ENCODE results near the gene ADCK1. TPM values are rescaled to one million over a fixed set of nuclear protein-coding genes. Genes with fewer than 3 reads are reported as not detected.

Gene ADCK1
- total RNA-seq, 1 donor from 2014 or later = 7.8 TPM

DNA sequence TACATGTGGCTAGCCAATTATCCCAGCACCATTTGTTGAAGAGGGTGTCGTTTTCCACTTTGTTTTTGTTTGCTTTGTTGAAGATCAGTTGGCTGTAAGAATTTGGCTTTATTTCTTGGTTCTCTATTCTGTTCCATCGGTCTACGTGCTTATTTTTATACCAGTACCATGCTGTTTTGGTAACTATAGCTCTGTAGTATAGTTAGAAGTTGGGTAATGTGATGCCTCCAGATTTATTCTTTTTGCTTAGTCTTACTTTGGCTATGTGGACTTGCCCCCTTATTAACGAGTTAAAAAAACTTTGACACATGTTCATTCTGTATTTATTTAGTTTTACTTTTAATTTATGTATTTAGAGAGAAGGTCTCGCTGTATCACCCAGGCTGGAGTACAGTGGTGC, 120.4 kb downstream of the ADCK1 start:
- H3K4me3 Mint-ChIP-seq (ENCODE audit: unreplicated experiment) = no peak overlapping the region
- TF ChIP-seq, protein P1, sequence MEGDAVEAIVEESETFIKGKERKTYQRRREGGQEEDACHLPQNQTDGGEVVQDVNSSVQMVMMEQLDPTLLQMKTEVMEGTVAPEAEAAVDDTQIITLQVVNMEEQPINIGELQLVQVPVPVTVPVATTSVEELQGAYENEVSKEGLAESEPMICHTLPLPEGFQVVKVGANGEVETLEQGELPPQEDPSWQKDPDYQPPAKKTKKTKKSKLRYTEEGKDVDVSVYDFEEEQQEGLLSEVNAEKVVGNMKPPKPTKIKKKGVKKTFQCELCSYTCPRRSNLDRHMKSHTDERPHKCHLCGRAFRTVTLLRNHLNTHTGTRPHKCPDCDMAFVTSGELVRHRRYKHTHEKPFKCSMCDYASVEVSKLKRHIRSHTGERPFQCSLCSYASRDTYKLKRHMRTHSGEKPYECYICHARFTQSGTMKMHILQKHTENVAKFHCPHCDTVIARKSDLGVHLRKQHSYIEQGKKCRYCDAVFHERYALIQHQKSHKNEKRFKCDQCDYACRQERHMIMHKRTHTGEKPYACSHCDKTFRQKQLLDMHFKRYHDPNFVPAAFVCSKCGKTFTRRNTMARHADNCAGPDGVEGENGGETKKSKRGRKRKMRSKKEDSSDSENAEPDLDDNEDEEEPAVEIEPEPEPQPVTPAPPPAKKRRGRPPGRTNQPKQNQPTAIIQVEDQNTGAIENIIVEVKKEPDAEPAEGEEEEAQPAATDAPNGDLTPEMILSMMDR (IDR thresholded peaks at IDR 0.05) = no peak
- H3K4me1 Mint-ChIP-seq (ENCODE audit: unreplicated experiment) = no peaks in the 10 kb centered on the region
- peaks cover 3% of the 10 kb centered on the region for H3K36me3 Mint-ChIP-seq (ENCODE audit: unreplicated experiment)
- H3K27me3 Mint-ChIP-seq (ENCODE audit: unreplicated experiment) = no peaks in the 10 kb centered on the region
- H3K9me3 Mint-ChIP-seq (ENCODE audit: unreplicated experiment) = peaks cover 15% of the 10 kb centered on the region
- H3K27ac Mint-ChIP-seq (ENCODE audit: unreplicated experiment) = no peak overlapping the region
- DNase-seq (ENCODE audit: extremely low spot score, unreplicated experiment) = no peak

DNA sequence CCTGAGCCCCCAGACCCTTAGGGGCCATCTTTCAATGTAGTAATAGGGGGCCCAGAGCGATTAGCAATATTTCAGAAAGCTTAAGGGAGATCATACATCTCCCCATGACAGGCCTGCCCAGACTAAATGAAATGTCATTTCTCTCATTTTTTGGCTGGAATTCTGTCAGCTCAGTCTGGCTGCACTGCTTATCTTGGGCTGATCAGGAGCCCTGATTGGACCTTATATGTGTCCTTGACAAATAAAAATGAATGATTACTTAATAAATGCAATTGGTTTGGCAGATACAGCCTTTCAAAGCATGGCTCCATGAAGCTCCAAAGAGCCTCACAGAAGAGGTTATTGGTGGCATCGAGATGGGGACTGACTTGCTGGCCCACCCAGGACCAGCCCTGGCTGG, 121.9 kb downstream of the ADCK1 start:
- TF ChIP-seq, protein P1 (IDR thresholded peaks at IDR 0.05) = no peak
- no peaks in the 10 kb centered on the region for H3K27me3 Mint-ChIP-seq (ENCODE audit: unreplicated experiment)
- no peak overlapping the region for H3K4me3 Mint-ChIP-seq (ENCODE audit: unreplicated experiment)
- H3K36me3 Mint-ChIP-seq (ENCODE audit: unreplicated experiment) = peaks cover 3% of the 10 kb centered on the region
- H3K9me3 Mint-ChIP-seq (ENCODE audit: unreplicated experiment) = peaks cover 15% of the 10 kb centered on the region
- DNase-seq (ENCODE audit: extremely low spot score, unreplicated experiment) = no peak
- no peak overlapping the region for H3K27ac Mint-ChIP-seq (ENCODE audit: unreplicated experiment)
- no peaks in the 10 kb centered on the region for H3K4me1 Mint-ChIP-seq (ENCODE audit: unreplicated experiment)

DNA sequence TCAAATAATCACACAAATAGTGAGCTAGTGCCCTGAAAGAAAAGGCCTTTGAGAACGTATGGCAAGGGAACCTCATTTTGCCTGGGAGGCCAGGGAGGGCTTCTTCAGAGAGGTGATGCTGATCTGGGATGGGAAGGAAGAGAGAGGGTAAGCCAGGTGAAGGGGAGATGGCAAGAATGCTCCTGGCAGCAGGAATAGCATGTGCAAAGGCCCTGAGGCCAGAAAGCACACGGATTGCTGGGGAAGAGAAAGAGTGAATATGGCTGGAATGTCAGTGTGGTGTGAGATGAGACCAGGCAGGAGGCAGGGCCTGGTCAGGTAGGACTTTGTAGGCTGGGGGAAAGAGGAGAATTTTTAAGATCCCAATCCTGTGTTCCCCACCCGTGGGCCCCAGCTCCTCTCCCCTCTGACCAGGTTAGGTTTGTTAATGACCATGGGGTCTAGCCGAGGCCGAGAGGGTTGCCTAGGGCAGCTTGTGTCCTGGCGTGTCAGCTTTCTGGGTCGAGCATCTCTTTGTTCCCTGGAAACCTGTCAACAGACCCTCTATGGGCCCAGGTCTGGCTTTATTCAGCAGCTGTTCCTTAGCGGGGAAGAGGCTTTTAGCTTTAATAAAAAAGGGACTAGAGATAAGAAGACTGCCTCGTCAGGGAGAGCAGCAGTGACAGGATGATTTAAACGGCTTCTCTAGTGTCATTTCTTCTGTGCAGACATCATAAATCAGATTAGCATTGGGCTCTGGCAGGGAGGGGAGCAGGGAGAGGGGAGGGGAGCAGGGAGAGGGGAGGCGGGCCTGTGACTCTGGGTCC, 123.4 kb downstream of the ADCK1 start:
- Mint-ChIP-seq H3K36me3 (ENCODE audit: unreplicated experiment) (peaks cover 13% of the 10 kb centered on the region), H3K9me3 (ENCODE audit: unreplicated experiment) (peaks cover 15% of the 10 kb centered on the region), H3K4me1 (ENCODE audit: unreplicated experiment) (no peaks in the 10 kb centered on the region), H3K27me3 (ENCODE audit: unreplicated experiment) (no peaks in the 10 kb centered on the region), H3K4me3 (ENCODE audit: unreplicated experiment) (no peak overlapping the region), H3K27ac (ENCODE audit: unreplicated experiment) (no peak overlapping the region)
- TF ChIP-seq, protein P1 (IDR thresholded peaks at IDR 0.05) = no peak
- DNase-seq (ENCODE audit: extremely low spot score, unreplicated experiment) = no peak

DNA sequence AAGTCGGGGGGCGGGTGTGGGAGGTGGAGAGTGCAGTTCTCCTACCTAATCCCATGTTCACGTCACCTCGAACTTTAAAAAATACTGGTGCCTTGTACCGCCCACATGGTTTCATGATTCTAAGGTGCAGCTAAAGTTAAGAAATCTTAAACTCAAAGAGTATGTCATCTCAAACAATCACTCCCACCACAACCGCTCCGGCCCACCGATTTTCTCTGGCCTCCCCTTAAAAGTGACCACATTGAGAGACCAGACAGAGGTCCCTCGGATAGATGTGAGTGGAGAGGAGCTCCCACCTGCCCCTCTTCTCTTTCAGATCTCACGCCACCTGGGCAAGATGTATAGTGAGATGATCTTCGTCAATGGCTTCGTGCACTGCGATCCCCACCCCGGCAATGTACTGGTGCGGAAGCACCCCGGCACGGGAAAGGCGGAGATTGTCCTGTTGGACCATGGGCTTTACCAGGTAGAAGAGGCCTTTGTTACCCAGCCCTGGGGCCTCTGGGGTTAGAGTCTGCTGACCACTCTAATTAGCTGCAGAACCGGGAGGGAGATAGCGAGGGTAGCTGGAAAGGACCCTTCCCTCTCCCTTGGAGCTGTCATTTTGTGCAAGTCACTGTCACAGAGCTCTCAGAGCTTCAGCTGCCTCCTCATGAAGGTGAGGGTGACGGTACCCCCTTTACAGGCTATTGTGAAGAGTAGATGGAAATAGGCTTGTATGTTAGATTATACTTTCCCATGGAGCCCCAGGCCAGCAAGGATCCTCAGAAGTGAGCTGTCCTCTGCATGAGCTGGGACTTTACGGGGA, 124.4 kb downstream of the ADCK1 start:
- no peak for DNase-seq (ENCODE audit: extremely low spot score, unreplicated experiment)
- H3K9me3 Mint-ChIP-seq (ENCODE audit: unreplicated experiment) = peaks cover 12% of the 10 kb centered on the region
- H3K4me3 Mint-ChIP-seq (ENCODE audit: unreplicated experiment) = no peak overlapping the region
- no peaks in the 10 kb centered on the region for H3K4me1 Mint-ChIP-seq (ENCODE audit: unreplicated experiment)
- no peaks in the 10 kb centered on the region for H3K27me3 Mint-ChIP-seq (ENCODE audit: unreplicated experiment)
- H3K36me3 Mint-ChIP-seq (ENCODE audit: unreplicated experiment) = peaks cover 13% of the 10 kb centered on the region
- H3K27ac Mint-ChIP-seq (ENCODE audit: unreplicated experiment) = no peak overlapping the region
- TF ChIP-seq, protein P1 (IDR thresholded peaks at IDR 0.05) = no peak

DNA sequence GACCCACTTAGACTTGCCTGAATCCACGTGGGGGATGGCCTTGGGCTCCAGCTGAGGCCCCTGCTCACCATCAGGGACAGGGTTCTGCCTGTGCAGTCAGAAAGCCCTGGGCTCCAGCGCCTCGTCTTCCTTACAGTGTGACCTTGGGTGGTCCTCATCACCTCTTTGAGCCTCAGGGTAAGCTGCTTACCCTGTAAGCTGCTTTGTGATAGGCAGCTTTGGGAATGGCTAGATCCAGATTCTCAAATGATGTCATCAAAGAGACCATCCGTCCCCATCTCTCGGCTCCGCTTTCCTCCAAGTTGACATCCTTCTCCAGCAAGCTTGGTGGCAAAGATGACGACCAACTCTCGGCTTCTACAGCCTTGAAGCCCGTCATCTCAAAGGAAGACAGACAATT, 127.0 kb downstream of the ADCK1 start:
- Mint-ChIP-seq H3K36me3 (ENCODE audit: unreplicated experiment) (peaks cover 12% of the 10 kb centered on the region), H3K4me1 (ENCODE audit: unreplicated experiment) (no peaks in the 10 kb centered on the region), H3K4me3 (ENCODE audit: unreplicated experiment) (no peak overlapping the region), H3K27ac (ENCODE audit: unreplicated experiment) (no peak overlapping the region), H3K9me3 (ENCODE audit: unreplicated experiment) (no peaks in the 10 kb centered on the region), H3K27me3 (ENCODE audit: unreplicated experiment) (no peaks in the 10 kb centered on the region)
- DNase-seq (ENCODE audit: extremely low spot score, unreplicated experiment) = no peak
- TF ChIP-seq, protein P1 (IDR thresholded peaks at IDR 0.05) = no peak

Measured in osteocyte (in vitro differentiated cells).